KMS-11 (cell line): ENCODE measurements around the gene MOV10.

Experiments used
- H2AFZ ChIP-seq: fragments of 200-600 bp; sonication (generic); 2 replicates; pipeline ENCODE4 v1.6.1; 2016; ENCODE audit warnings: antibody characterized with exemption, mixed run types, low read depth
- H3K27ac ChIP-seq: fragments of 200-600 bp; sonication (generic); 2 replicates; pipeline ENCODE4 v1.6.1; 2016; ENCODE audit warnings: mild to moderate bottlenecking, mixed run types
- H3K27me3 ChIP-seq: fragments of 200-600 bp; sonication (generic); 2 replicates; pipeline ENCODE4 v1.6.1; 2017; ENCODE audit warnings: mild to moderate bottlenecking, low read depth, mixed run types, moderate library complexity; ENCODE audit not compliant: insufficient read depth
- H3K36me3 ChIP-seq: fragments of 200-600 bp; sonication (generic); 2 replicates; pipeline ENCODE4 v1.6.1; 2017; ENCODE audit warnings: mild to moderate bottlenecking, mixed run types; ENCODE audit not compliant: insufficient read depth
- H3K4me1 ChIP-seq: fragments of 200-600 bp; sonication (generic); 2 replicates; pipeline ENCODE4 v1.6.1; 2016; ENCODE audit warnings: mild to moderate bottlenecking, low read depth, mixed run types; ENCODE audit not compliant: poor library complexity, severe bottlenecking
- H3K4me2 ChIP-seq: fragments of 200-600 bp; sonication (generic); 2 replicates; pipeline ENCODE4 v1.7.0; 2016; ENCODE audit warnings: mild to moderate bottlenecking, mixed run types
- H3K4me3 ChIP-seq: fragments of 200-600 bp; sonication (generic); IDR thresholded peaks from 2 replicates; pipeline ENCODE4 v1.6.1; 2017; ENCODE audit warnings: low read depth, low read length, mixed read lengths; ENCODE audit not compliant: insufficient read depth
- H3K79me2 ChIP-seq: fragments of 200-600 bp; sonication (generic); 2 replicates; pipeline ENCODE4 v1.6.1; 2016; ENCODE audit warnings: low read depth, mixed run types; ENCODE audit not compliant: insufficient read depth
- H3K9ac ChIP-seq: fragments of 200-600 bp; sonication (generic); 2 replicates; pipeline ENCODE4 v1.6.1; 2016; ENCODE audit warnings: mild to moderate bottlenecking, mixed run types
- H4K20me1 ChIP-seq: fragments of 200-600 bp; sonication (generic); 2 replicates; pipeline ENCODE4 v1.6.1; 2016; ENCODE audit warnings: mild to moderate bottlenecking, mixed run types; ENCODE audit not compliant: insufficient read depth
- CTCF ChIP-seq: fragments of 200-600 bp; sonication (generic); conservative IDR thresholded peaks from 2 replicates; pipeline ENCODE4 v1.6.1; 2017; ENCODE audit warnings: low read depth, mild to moderate bottlenecking, antibody characterized with exemption, low read length, moderate library complexity, mixed read lengths

Gene MOV10

GRCh38 chr1:112735752-112736151 lies 61.3 kb downstream of the MOV10 start:
- Histone ChIP-seq H3K79me2 (no peaks in the 10 kb centered on the region), H4K20me1 (no peaks in the 10 kb centered on the region), H3K9ac (no peak overlapping the region), H3K4me1 (no peaks in the 10 kb centered on the region), H3K27ac (no peak overlapping the region), H3K27me3 (no peaks in the 10 kb centered on the region), H3K4me3 (no peak overlapping the region), H3K36me3 (no peaks in the 10 kb centered on the region), H2AFZ (no peak overlapping the region), H3K4me2 (no peak overlapping the region)
- TF ChIP-seq CTCF = no peak

- no peaks in the 10 kb centered on the region for H3K79me2 ChIP-seq
- H2AFZ ChIP-seq = no peak overlapping the region
- H3K27ac ChIP-seq = no peak overlapping the region
- H3K4me3 ChIP-seq = no peak overlapping the region
- no peaks in the 10 kb centered on the region for H3K27me3 ChIP-seq
- H4K20me1 ChIP-seq = no peaks in the 10 kb centered on the region
- TF ChIP-seq CTCF = no peak
- no peaks in the 10 kb centered on the region for H3K4me1 ChIP-seq
- H3K4me2 ChIP-seq = no peak overlapping the region
- no peak overlapping the region for H3K9ac ChIP-seq
- no peaks in the 10 kb centered on the region for H3K36me3 ChIP-seq
These were observed 63.1 kb downstream of the MOV10 start for GRCh38 chr1:112737573-112737972.

- H3K9ac ChIP-seq = no peak overlapping the region
- no peaks in the 10 kb centered on the region for H3K27me3 ChIP-seq
- H4K20me1 ChIP-seq = no peaks in the 10 kb centered on the region
- H2AFZ ChIP-seq = no peak overlapping the region
- TF ChIP-seq CTCF = no peak
- no peaks in the 10 kb centered on the region for H3K4me1 ChIP-seq
- H3K4me2 ChIP-seq = no peak overlapping the region
- no peaks in the 10 kb centered on the region for H3K36me3 ChIP-seq
- H3K79me2 ChIP-seq = no peaks in the 10 kb centered on the region
- no peak overlapping the region for H3K27ac ChIP-seq
- H3K4me3 ChIP-seq = no peak overlapping the region
These were observed 68.9 kb downstream of the MOV10 start for GRCh38 chr1:112743174-112744008.

- H3K4me2 ChIP-seq = no peak overlapping the region
- no peaks in the 10 kb centered on the region for H3K27me3 ChIP-seq
- H3K27ac ChIP-seq = no peak overlapping the region
- no peak overlapping the region for H3K4me3 ChIP-seq
- no peaks in the 10 kb centered on the region for H4K20me1 ChIP-seq
- H3K36me3 ChIP-seq = no peaks in the 10 kb centered on the region
- H3K79me2 ChIP-seq = no peaks in the 10 kb centered on the region
- no peak for TF ChIP-seq CTCF
- no peaks in the 10 kb centered on the region for H3K4me1 ChIP-seq
- H2AFZ ChIP-seq = no peak overlapping the region
- H3K9ac ChIP-seq = no peak overlapping the region
These were observed 69.6 kb downstream of the MOV10 start for GRCh38 chr1:112744009-112744578.
